ENCODE measurements around the gene ESCO1. TPM values are rescaled to one million over a fixed set of nuclear protein-coding genes. Genes with fewer than 3 reads are reported as not detected.

ESCO1 gene
- total and polyA plus RNA-seq, 7 donors = 9.9 to 26.7 (median 13.4) TPM

DNA sequence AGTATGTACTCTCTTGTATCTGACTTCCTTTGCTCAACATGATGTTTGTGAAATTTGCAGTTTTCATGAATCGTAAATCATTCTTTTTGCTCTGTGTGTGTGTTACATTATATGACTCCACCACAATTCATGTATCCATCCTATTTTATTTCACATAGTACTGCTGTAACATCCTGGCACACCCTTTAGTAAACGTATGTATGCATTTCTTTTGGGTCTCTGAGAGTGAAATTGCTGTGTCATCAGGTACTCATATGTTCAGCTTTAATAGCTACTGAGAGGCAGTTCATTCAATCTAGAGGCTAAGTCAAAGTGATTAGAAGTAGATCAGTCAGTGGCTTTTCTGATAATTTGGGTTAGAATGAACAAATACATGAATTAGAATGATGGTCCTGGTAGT is 118.8 kb downstream of the ESCO1 start:
- no peaks in the 10 kb centered on the region for H3K36me3 ChIP-seq (ENCODE audit: insufficient read depth in 1 of 2, low read depth in 1 of 2)
- 67 to 82% (median 73%) methylated on average over 2 of the region's 2 CpGs for WGBS, 3 donors
- ATAC-seq (no peak), DNase-seq (no peak)
- intact Hi-C loops (cut with DNase I) = loop anchor here in 1 of 2 donors (10.0 kb wide), 1 partner anchor 473 kb away; no protein-coding TSS in a partner anchor
- TF ChIP-seq, protein P1, sequence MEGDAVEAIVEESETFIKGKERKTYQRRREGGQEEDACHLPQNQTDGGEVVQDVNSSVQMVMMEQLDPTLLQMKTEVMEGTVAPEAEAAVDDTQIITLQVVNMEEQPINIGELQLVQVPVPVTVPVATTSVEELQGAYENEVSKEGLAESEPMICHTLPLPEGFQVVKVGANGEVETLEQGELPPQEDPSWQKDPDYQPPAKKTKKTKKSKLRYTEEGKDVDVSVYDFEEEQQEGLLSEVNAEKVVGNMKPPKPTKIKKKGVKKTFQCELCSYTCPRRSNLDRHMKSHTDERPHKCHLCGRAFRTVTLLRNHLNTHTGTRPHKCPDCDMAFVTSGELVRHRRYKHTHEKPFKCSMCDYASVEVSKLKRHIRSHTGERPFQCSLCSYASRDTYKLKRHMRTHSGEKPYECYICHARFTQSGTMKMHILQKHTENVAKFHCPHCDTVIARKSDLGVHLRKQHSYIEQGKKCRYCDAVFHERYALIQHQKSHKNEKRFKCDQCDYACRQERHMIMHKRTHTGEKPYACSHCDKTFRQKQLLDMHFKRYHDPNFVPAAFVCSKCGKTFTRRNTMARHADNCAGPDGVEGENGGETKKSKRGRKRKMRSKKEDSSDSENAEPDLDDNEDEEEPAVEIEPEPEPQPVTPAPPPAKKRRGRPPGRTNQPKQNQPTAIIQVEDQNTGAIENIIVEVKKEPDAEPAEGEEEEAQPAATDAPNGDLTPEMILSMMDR (IDR thresholded peaks at IDR 0.05) = no peak
- no peak overlapping the region for H3K4me3 ChIP-seq
- no peaks in the 10 kb centered on the region for H3K9me3 ChIP-seq
- H3K27ac ChIP-seq = peak overlapping the region; percentile 89
- peaks cover 31% of the 10 kb centered on the region for H3K4me1 ChIP-seq
- H3K27me3 ChIP-seq (ENCODE audit: insufficient read depth in 3 of 3, low read length in 2 of 3) = no peaks in the 10 kb centered on the region

DNA sequence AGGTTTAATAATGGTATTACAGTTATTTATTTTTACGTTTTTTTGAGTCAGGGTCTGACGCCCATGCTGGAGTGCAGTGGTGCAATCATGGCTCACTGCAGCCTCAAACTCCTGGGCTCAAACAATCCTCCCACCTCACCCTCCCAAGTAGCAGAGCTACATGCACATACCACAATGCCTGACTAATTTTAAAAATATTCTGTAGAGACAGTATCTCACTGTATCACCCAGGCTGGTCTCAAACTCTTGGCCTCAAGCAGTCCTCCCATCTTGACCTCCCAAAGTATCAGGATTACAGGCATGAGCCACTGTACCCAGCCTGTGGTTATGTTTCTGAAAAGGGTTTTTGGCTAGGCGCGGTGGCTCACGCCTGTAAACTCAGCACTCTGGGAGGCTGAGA is 120.8 kb downstream of the ESCO1 start:
- no peaks in the 10 kb centered on the region for H3K9me3 ChIP-seq
- TF ChIP-seq, protein P1 (IDR thresholded peaks at IDR 0.05) = no peak

More for the DNA sequence above, 120.8 kb downstream of the ESCO1 start:
- H3K27me3 ChIP-seq (ENCODE audit: insufficient read depth in 3 of 3, low read length in 2 of 3) = no peaks in the 10 kb centered on the region
- H3K4me1 ChIP-seq = peaks cover 12% of the 10 kb centered on the region
- ATAC-seq (no peak), DNase-seq (no peak)
- H3K4me3 ChIP-seq = no peak overlapping the region
- H3K36me3 ChIP-seq (ENCODE audit: insufficient read depth in 1 of 2, low read depth in 1 of 2) = no peaks in the 10 kb centered on the region
- WGBS, 3 donors = 92 to 99% (median 95%) methylated on average over 5 of the region's 5 CpGs
- intact Hi-C loops (cut with DNase I) = loop anchor here in 1 of 2 donors (10.0 kb wide), 1 partner anchor 475 kb away; no protein-coding TSS in a partner anchor
- H3K27ac ChIP-seq = no peak overlapping the region

Other genes starting within 250 kb of the ESCO1 start
- 10 to 100 TPM; 18.4 to 46.8 (median 33.2) TPM for gene SNRPD1, start 11.6 kb upstream of the ESCO1 start, total RNA-seq
- gene SNRPD1, start 11.6 kb upstream of the ESCO1 start, polyA plus RNA-seq = 10 to 100 TPM; 17.7 to 43.5 (median 34.1) TPM
- gene ABHD3, start 104.1 kb upstream of the ESCO1 start, total RNA-seq = 10 to 100 TPM in 1 of 4 donors, 1 to 10 TPM in 3; 5.4 to 12.4 (median 6.2) TPM
- 1 to 10 TPM; 3.8 to 9.3 (median 4.2) TPM for gene ABHD3, start 104.1 kb upstream of the ESCO1 start, polyA plus RNA-seq
- 10 to 100 TPM; 16.1 to 21.3 (median 19.9) TPM for gene MIB1, start 140.1 kb upstream of the ESCO1 start, total RNA-seq
- 1 to 10 TPM; 2.1 to 3.9 (median 2.7) TPM for gene MIB1, start 140.1 kb upstream of the ESCO1 start, polyA plus RNA-seq